Measurements from ENCODE around the gene SLC6A8.

The SLC6A8 gene

DNA sequence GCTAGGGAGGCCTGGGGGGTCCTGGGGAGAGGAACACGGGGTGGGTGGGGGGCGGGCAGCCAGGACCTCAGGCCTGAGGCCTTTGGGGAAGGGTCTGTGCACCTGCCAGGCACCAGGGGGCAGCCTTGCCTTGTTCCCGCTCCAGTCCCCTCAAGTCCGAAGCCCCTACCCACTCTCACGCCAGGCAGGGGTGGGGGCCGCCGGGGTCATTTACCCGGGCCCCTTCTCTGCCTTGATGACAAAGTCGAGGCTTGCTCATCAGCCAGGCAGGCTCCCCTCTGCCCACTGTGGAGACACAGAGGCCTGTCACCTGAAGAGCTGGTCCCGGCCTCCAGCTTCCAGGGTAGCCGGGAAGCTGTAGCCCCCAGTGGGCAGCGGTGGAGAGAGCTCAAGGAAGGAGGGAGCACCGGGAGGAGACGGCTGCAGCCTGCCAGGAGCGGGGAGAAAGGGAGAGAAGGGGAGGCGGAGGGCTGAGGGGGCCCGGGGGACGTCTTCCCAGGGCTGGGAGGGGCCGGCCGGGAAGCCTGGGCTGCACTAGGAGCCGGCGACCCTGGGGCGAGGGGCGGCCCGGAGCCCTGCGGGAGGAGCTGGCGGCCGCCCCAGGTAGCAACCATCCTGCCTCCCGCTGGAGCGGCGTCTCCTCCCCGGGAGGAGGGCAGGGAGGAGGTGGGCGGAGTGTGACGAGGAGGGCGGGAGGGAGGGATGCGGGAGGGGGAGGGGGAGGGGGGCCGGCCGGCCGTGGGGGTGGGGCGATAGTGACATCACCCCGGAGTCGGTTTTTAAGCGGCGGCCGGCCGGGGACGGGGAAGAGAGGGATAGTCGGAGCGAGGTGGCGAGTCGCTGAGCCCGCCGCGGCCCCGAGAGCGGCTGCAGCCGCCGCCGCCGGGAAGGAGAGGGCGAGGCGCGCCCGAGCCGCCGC, at the start of gene SLC6A8:
Gene SLC6A8, plus strand, starts transcription at position 806 of the 919 bp plus-strand sequence. CDS start 649 bp downstream, outside the sequence.
- H3K4me3 ChIP-seq (ENCODE audit: low read length): no peak within 1 kb of the TSS
- TF ChIP-seq ZNF274 (IDR thresholded peaks at IDR 0.05; ENCODE audit: low read depth, low read length): no peak

DNA sequence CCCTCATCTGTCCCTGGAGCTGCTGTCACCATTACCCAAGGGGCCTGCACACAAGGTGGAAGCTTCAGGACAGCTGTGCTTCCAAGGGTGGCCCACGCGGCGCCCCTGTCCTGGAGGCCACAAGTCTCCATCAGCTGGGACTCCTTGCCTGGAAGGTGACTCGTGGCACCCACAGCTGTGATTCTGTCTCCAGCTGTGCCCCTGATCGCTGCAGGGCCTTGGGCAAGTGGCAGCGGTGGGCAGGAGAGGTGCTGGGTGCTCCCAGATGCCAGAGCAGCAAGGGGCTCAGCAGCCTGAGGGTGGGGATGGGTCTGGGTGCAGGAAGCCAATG, 49.7 kb upstream of the SLC6A8 start:
- H3K4me3 ChIP-seq (ENCODE audit: low read length): no peak overlapping the region

DNA sequence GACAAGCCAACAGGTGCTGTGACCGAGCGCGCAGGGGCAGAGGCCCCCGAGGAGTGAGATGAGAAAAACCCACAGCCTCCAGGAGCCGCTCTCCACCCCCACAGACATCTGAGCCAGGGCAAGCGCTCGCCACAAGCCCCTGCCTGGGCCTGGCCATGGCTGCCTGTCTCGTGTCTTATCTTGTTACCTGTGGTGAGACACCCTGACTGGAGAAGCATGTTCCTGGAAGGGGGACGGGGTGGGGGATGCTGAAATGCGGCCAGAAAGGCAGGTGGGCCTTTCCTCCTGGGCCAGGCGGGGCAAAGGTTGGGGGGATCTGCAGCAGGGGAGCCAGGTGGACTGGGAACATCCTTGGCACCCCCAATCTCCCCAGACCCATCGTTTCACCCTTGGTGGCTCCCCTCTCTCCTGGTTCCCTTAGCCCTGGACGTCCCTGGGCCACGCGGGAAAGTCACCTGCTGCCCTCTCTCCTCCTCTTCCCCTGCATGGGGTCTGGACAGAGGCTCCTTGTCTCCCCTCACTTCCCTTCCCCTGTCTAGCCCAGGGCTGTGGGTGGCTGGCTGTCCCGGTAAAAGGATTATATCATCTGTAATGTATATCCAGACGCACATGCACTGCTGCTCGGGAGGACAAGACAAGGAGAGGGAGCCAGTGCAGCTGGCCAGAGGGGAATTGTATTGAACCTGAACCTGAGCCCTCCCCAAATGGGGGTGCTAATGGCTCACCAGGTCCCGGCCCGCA, 49.1 kb upstream of the SLC6A8 start:
- TF ChIP-seq ZNF274 (IDR thresholded peaks at IDR 0.05; ENCODE audit: low read depth, low read length): no peak
- H3K4me3 ChIP-seq (ENCODE audit: low read length): no peak overlapping the region

More for the DNA sequence above, 49.7 kb upstream of the SLC6A8 start:
- no peak for TF ChIP-seq ZNF274 (IDR thresholded peaks at IDR 0.05; ENCODE audit: low read depth, low read length)

DNA sequence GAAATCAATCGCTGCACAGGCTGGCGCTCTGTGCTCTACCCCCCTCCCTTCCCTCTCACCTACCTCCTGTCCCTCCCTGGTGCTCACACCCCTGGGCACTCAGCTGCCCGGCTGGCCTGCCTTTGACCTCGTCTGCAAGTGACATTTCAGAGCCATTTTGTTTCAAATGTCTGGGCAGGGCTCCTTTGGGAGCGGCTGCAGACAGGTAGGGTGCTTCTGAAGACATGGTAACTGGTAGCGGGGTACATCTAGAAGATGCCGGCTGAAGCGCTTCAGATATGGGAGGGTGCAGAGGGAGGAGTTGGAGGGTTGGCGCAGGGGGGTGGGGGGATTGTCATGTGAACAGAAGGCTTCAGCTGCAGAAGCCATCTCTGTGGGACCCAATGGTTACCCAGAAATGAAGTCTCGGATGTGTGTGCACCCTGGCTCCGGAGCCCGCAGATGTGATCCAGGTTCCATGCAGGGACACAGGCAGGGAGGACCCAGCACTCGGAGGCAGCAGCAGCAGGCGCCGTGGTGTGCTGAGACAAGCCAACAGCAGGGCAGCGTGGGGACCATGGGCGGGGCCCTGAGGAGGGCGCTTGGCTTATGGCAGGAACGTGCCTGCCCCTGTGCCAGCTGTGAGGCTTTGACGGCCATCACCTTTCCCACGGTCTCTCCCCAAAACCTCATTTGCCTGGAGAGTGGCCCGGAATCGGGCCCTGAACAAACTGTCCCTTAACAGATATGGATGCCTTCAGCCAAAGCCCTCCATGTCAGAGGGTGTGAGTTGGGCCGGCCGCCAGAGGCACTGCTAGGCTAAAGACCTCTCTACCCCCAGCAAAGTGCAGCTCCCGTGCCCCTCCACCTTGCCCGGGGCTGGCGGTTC, 48.3 kb upstream of the SLC6A8 start:
- TF ChIP-seq ZNF274 (IDR thresholded peaks at IDR 0.05; ENCODE audit: low read depth, low read length): no peak

DNA sequence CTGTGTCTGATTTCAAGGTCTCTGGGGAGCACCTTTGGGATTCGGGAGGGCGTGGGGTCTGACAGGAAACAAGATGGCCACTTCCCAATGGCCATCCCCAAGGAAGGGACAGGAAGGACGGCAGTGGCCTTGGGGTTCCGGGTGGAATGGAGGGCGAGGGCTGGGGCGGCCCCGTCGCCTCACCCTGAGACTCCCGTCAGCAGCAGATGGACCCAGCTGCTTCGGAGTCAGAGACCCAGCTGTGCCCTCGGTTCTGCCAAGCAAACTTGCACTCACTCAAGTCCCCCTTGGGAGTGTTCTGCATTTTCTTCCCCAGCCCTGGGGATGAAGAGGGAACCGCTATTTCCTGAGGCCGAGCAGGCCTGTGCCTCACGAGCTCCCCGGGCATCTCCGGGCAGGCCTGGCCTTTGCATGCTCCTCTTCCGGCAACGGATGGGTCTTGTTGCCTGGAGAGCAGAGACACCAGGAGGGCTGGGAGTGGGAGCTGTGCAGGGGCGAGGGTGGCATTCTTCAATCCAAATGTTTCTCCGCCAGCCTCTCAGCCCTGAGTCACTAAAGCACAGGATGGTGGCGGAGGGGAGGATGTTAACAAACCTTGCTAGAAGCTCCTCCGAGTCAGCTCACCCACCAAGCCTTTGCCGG, 47.6 kb upstream of the SLC6A8 start:
- no peak for TF ChIP-seq ZNF274 (IDR thresholded peaks at IDR 0.05; ENCODE audit: low read depth, low read length)
- no peak overlapping the region for H3K4me3 ChIP-seq (ENCODE audit: low read length)

More for the DNA sequence above, 48.3 kb upstream of the SLC6A8 start:
- no peak overlapping the region for H3K4me3 ChIP-seq (ENCODE audit: low read length)

DNA sequence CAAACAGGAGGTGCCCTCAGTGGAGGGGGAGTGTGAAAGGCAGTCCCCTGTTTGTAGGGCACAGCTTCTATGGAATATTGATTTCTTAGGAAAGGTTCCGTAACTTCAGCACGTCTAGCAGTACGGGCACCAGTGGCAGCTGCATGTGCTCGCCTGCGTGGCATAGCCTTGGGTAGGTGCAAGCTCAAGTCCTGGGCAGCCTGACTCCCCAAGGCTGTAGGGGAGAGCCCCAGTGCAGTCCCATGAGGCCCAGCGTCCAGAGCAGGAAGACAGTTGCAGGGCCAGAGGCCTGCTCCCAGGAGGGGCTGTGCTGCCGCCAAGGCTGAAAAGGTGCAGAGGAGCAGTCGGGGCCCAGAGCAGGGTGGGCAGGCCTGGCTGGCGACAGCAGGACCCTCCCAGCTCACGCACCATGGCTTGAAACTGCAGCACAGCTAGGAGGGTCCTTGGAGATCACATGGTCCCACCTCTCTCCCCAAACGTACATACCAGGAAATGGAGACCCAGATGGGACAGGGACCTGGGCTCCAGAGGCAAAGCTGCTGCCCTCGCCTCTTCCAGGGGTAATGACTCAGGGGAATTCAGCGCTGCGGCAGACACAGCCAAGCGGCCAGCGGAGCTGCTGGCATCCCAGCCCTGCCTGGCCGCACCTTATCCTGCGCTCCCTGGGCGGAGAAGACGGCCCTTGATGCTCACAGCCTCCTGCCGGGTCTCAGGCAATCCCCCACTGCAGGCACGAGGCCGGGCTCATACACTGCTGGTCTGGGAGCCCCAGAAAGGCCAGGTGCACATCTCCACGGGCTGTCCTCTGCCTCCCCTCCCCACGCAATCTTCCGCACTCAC, 46.8 kb upstream of the SLC6A8 start:
- H3K4me3 ChIP-seq (ENCODE audit: low read length): no peak overlapping the region

DNA sequence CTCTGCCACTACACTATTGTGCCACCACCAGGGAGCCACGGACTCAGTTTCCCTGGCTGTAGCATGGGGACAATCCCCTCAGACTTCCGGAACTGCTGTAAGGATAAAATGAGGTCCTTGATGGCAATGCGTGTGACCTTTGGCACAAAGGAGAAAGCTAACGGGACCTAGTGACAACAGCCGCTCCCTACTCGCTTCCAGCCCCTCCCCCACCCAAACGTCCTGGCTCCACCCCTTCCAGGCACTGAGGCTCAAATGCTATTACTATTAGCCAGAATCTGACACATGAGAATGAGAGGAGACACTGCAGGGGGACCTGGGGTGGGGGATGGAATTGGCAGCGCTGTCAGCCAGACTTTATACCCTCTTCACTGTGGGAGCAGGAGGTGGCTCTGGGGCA, 46.1 kb upstream of the SLC6A8 start:
- no peak for TF ChIP-seq ZNF274 (IDR thresholded peaks at IDR 0.05; ENCODE audit: low read depth, low read length)
- H3K4me3 ChIP-seq (ENCODE audit: low read length): no peak overlapping the region

More for the DNA sequence above, 46.8 kb upstream of the SLC6A8 start:
- no peak for TF ChIP-seq ZNF274 (IDR thresholded peaks at IDR 0.05; ENCODE audit: low read depth, low read length)

DNA sequence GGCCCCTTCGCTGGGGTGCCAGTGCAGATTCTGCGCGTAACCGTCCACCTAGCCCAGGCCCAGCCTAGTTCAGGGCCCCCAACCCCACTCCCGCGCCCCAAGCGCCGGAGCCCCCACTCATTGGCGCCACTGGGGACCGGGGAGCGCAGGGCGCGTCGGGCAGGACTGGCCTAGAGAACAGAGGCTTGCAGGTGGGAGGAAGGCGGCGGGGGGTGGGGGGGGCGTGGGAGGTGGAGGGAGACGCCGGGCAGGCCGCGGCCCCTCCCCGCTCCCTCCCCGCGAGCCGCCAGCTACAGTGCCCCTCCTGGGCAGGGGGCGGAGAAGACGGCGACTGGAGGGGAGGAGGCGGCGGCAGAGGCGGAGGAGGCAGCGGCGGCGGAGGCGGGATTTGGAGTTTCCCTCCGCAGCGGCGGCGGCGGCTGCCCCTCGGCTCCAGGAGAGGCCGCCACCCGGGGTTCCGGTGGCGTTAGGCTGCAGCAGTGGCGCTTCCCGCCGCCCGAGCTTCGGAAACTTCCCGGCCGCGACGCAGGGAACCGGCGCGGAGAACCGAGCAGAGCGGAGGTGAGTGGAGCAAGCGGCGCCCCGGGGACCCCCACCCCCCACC, 45.6 kb upstream of the SLC6A8 start:
- H3K4me3 ChIP-seq (ENCODE audit: low read length): no peak overlapping the region
- TF ChIP-seq ZNF274 (IDR thresholded peaks at IDR 0.05; ENCODE audit: low read depth, low read length): no peak

DNA sequence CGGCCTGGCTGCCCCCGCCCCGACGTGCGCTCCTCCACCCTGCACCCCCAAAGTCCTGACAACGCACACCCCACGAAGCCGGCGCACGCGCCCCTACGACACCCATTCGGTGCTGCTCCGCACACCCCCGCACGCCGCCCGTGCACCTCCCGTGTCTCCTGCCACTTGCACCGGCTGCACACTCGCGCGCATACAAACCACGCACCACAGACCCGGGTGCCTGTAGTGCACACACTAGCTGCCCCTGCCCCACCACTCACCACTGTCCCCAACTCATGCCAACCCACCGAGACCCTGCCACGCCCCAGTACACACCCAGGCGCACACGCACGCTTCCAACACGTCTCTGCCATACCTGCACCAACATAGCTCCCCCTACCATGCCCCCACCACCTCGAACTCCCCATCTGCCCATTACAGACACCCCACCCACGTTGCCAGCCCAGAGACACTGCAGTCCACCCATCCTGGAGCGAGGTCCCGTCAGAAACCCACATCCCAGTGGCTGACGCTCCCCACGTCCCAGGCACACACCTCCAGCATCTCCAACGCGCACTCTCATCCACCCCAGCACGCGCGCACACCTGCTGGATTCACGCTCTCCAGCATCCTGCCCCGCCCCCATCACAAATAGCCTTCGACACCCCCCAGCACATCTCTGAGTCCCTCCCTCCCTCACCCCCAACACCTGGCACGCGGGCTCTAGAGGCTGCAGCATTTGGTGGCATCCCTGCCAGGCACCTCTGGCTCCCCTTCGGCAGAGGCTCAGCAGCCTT, 44.9 kb upstream of the SLC6A8 start:
- no peak overlapping the region for H3K4me3 ChIP-seq (ENCODE audit: low read length)
- TF ChIP-seq ZNF274 (IDR thresholded peaks at IDR 0.05; ENCODE audit: low read depth, low read length): no peak

DNA sequence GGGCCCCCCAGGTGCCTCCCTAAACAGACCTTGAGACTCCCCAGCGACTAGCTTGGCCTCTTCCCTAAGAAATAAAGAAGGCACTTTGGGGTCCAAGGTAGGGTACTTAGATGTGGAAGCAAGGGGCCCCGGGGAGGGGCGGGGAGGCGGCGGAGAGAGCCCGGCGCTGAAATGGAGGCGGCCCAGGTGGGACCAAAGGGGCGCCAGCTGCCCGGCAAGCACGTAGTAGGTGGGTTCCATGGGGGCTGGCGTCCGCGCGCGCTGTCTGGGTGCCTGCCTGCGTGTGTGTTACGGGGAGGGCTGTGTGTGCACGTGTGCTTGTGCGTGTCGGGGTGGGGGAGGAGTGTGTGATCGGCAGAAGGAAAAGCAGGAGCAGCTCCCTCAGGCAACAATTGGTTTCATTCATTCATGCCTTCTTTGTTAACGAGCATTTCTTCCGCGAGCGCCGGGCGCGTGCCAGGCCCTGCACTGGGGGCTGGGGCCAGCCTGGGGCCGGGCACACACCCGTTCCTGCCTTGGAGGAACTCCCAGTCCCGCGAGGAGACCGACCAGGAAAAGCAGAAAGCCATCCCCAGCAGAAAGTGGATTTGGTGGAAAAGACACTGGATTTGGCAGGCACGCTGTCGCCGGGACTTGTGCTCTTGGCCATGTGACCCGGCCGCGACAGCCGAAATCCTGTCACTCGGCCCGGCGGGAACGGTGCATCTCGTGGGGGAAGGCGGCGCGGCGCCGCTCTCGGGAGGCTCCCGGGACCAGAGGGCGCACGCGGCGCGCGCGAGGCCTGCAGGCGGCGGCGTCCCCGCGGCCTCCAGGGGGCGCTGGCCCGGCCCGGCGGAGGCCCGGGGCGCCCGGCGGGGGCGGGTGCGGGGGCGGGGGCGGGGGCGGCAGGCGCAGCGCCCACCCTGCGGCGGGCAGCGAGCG, 44.0 kb upstream of the SLC6A8 start:
- no peak overlapping the region for H3K4me3 ChIP-seq (ENCODE audit: low read length)
- no peak for TF ChIP-seq ZNF274 (IDR thresholded peaks at IDR 0.05; ENCODE audit: low read depth, low read length)
